Measurements from ENCODE around the gene LIPC. TPM values are rescaled to one million over a fixed set of nuclear protein-coding genes. Genes with fewer than 3 reads are reported as not detected.

Gene LIPC
- total and polyA plus RNA-seq, 2 experiments from 2014 or later = 0.43 to 0.63 TPM

DNA sequence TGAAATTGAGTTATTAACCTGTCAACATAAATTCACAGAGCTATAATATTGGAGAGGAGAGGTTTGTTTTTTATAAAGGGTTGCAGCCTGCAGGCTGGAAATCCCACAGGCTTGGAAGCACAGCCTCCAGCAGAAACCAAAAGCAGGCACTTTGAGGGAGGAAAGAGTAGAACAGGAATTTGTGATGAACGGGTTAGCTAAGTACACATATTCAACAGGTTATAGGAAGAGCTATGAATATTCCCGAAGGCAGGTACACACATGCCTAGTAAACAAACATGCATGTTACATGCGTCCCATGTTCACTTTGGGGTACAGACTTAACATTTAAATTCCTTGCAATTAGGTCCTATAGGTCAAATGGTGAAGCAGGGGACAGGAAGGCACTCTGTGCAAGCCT, 25.9 kb upstream of the LIPC start:
- TF ChIP-seq EZH2phosphoT487 (IDR thresholded peaks at IDR 0.05; ENCODE audit: insufficient read depth, low read depth) (no peak), EZH2 (IDR thresholded peaks at IDR 0.05; ENCODE audit: insufficient read depth, poor library complexity, severe bottlenecking) (no peak)
- H3K9me2 ChIP-seq (ENCODE audit: insufficient read depth) = no peaks in the 10 kb centered on the region
- no peak overlapping the region for H3K4me3 ChIP-seq
- WGBS, 2 experiments (ENCODE audit: low coverage in 1 of 2, low lambda C conversion rate in 2 of 2, missing lambda C conversion rate in 2 of 2) = 80 to 82% methylated on average over 3 of the region's 3 CpGs
- H3K4me2 ChIP-seq (ENCODE audit: unreplicated experiment) = no peak overlapping the region
- H2AFZ ChIP-seq = no peak overlapping the region
- no peak overlapping the region for H3K27ac ChIP-seq
- in situ Hi-C loops (cut with MboI) = no loop called here
- H4K20me1 ChIP-seq (ENCODE audit: insufficient read depth) = no peaks in the 10 kb centered on the region
- H3K27me3 ChIP-seq (replicated peaks; ENCODE audit: insufficient read depth) = no peaks in the 10 kb centered on the region
- H3K4me1 ChIP-seq (ENCODE audit: insufficient read depth) = peaks cover 16% of the 10 kb centered on the region; the same call in 1 of the 2 replicates
- H3K36me3 ChIP-seq (ENCODE audit: low read depth) = no peaks in the 10 kb centered on the region
- no peaks in the 10 kb centered on the region for H3K79me2 ChIP-seq (ENCODE audit: insufficient read depth)
- H3K9ac ChIP-seq = no peak overlapping the region
- 0 out of 2 replicates have a peak, but pooled peaks cover 5% of the 10 kb centered on the region for H3F3A ChIP-seq (ENCODE audit: insufficient read depth)
- no peak for DNase-seq
- H3K9me3 ChIP-seq (ENCODE audit: low read depth) = no peaks in the 10 kb centered on the region

DNA sequence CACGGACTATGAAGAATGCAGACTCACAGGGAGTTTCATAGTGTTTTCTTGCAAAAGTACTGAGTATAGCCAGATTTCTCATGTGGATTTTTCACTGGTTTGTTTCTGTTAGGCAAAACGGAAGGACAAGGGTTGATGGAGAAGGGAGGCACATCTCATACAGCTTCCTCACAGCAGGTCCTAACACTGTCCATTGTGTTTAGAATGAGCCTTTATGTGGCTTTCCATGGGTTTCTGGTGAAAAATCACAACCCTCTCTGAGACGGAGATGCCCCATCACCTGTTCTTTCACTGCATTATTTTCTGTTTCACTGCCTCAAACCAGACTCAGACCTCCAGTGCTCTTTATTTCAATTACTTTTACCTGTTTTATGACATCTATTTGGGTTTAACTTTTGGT, 25.0 kb upstream of the LIPC start:
- Histone ChIP-seq H3K9me3 (ENCODE audit: low read depth) (no peaks in the 10 kb centered on the region), H3K9me2 (ENCODE audit: insufficient read depth) (no peaks in the 10 kb centered on the region), H3K79me2 (ENCODE audit: insufficient read depth) (no peaks in the 10 kb centered on the region), H3K9ac (no peak overlapping the region), H2AFZ (no peak overlapping the region), H3K4me3 (no peak overlapping the region), H4K20me1 (ENCODE audit: insufficient read depth) (no peaks in the 10 kb centered on the region), H3F3A (ENCODE audit: insufficient read depth) (0 out of 2 replicates have a peak, but pooled peaks cover 5% of the 10 kb centered on the region), H3K4me1 (ENCODE audit: insufficient read depth) (peaks cover 18% of the 10 kb centered on the region; the same call in 1 of the 2 replicates), H3K4me2 (ENCODE audit: unreplicated experiment) (no peak overlapping the region), H3K27me3 (replicated peaks; ENCODE audit: insufficient read depth) (no peaks in the 10 kb centered on the region), H3K36me3 (ENCODE audit: low read depth) (no peaks in the 10 kb centered on the region), H3K27ac (no peak overlapping the region)
- WGBS, 2 experiments (ENCODE audit: low coverage in 1 of 2, low lambda C conversion rate in 2 of 2, missing lambda C conversion rate in 2 of 2) = 91 to 96% methylated on average over 3 of the region's 3 CpGs
- no peak for DNase-seq
- in situ Hi-C loops (cut with MboI) = no loop called here
- TF ChIP-seq EZH2 (IDR thresholded peaks at IDR 0.05; ENCODE audit: insufficient read depth, poor library complexity, severe bottlenecking) (no peak), EZH2phosphoT487 (IDR thresholded peaks at IDR 0.05; ENCODE audit: insufficient read depth, low read depth) (no peak)

DNA sequence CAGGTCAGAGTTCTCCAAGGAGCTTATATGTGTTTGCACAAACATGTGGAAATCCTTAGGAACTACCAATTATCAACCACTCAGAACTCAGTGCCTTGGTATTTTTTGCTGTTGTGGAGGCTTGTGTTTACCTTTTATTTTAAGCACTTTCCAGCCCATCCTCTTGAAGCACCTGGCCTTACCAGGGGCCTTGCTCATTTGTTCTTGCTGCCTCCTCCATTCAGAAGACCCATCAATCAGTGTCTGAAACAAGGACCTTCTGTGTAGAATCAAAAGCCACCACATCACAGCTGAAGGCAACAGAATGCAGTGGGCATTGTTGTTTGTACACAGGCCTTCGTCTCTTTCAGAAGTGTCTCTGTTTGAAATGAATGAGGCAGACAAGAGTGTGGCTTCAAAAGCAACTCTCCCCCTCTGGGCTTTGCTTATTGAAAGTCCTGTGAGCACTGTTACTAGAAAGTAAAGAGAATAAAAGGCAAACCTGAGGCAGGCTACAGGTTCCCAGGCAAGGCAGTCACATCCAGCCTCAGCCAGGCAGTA, 24.5 kb upstream of the LIPC start:
- Histone ChIP-seq H3K79me2 (ENCODE audit: insufficient read depth) (no peaks in the 10 kb centered on the region), H3K4me3 (no peak overlapping the region), H3K27ac (no peak overlapping the region), H3K4me1 (ENCODE audit: insufficient read depth) (peaks cover 16% of the 10 kb centered on the region; the same call in 1 of the 2 replicates), H3K36me3 (ENCODE audit: low read depth) (no peaks in the 10 kb centered on the region), H2AFZ (no peak overlapping the region), H3K4me2 (ENCODE audit: unreplicated experiment) (no peak overlapping the region), H4K20me1 (ENCODE audit: insufficient read depth) (no peaks in the 10 kb centered on the region), H3K9me3 (ENCODE audit: low read depth) (no peaks in the 10 kb centered on the region), H3F3A (ENCODE audit: insufficient read depth) (0 out of 2 replicates have a peak, but pooled peaks cover 5% of the 10 kb centered on the region), H3K27me3 (replicated peaks; ENCODE audit: insufficient read depth) (no peaks in the 10 kb centered on the region), H3K9ac (no peak overlapping the region), H3K9me2 (ENCODE audit: insufficient read depth) (no peaks in the 10 kb centered on the region)
- TF ChIP-seq EZH2phosphoT487 (IDR thresholded peaks at IDR 0.05; ENCODE audit: insufficient read depth, low read depth) (no peak), EZH2 (IDR thresholded peaks at IDR 0.05; ENCODE audit: insufficient read depth, poor library complexity, severe bottlenecking) (no peak)
- 60% methylated on average over 1 of the region's 1 CpG for WGBS, 2 experiments (ENCODE audit: low coverage in 1 of 2, low lambda C conversion rate in 2 of 2, missing lambda C conversion rate in 2 of 2)
- in situ Hi-C loops (cut with MboI) = no loop called here
- no peak for DNase-seq

DNA sequence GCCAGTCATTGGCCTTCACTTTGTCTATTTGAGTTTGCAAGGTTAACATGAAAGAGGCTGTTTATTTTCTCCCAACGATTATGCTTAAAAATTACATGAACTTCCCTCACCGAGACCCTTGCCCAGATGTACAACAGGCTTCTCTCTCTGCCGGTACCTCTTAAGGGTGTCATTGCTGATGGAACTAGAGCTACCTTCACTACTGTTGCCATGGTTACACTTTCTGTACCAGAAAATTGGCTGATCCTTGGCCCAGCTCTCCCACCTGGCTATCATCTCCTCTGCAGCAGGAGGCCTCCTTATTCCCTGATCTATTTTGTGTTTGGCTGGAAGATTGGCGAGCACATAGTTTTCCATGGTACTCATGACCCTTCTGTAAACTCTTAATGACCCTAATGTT, 24.0 kb upstream of the LIPC start:
- 74 to 78% methylated on average over 4 of the region's 4 CpGs for WGBS, 2 experiments (ENCODE audit: low coverage in 1 of 2, low lambda C conversion rate in 2 of 2, missing lambda C conversion rate in 2 of 2)
- Histone ChIP-seq H2AFZ (no peak overlapping the region), H4K20me1 (ENCODE audit: insufficient read depth) (no peaks in the 10 kb centered on the region), H3F3A (ENCODE audit: insufficient read depth) (0 out of 2 replicates have a peak, but pooled peaks cover 5% of the 10 kb centered on the region), H3K4me3 (no peak overlapping the region), H3K9me3 (ENCODE audit: low read depth) (no peaks in the 10 kb centered on the region), H3K9ac (no peak overlapping the region), H3K9me2 (ENCODE audit: insufficient read depth) (no peaks in the 10 kb centered on the region), H3K36me3 (ENCODE audit: low read depth) (no peaks in the 10 kb centered on the region), H3K27ac (no peak overlapping the region), H3K4me1 (ENCODE audit: insufficient read depth) (peaks cover 13% of the 10 kb centered on the region; the same call in 1 of the 2 replicates), H3K79me2 (ENCODE audit: insufficient read depth) (no peaks in the 10 kb centered on the region), H3K4me2 (ENCODE audit: unreplicated experiment) (no peak overlapping the region), H3K27me3 (replicated peaks; ENCODE audit: insufficient read depth) (no peaks in the 10 kb centered on the region)
- in situ Hi-C loops (cut with MboI) = no loop called here
- DNase-seq = no peak
- TF ChIP-seq EZH2 (IDR thresholded peaks at IDR 0.05; ENCODE audit: insufficient read depth, poor library complexity, severe bottlenecking) = no peak
- TF ChIP-seq EZH2phosphoT487 (IDR thresholded peaks at IDR 0.05; ENCODE audit: insufficient read depth, low read depth) = no peak

Measured in GM23248 (cell line).